Measurements from ENCODE around the gene ATP8A1. TPM values are rescaled to one million over a fixed set of nuclear protein-coding genes. Genes with fewer than 3 reads are reported as not detected.

Gene ATP8A1
- total RNA-seq, 4 donors from 2014 or later: 10.5 to 37.0 (median 16.4) TPM

DNA sequence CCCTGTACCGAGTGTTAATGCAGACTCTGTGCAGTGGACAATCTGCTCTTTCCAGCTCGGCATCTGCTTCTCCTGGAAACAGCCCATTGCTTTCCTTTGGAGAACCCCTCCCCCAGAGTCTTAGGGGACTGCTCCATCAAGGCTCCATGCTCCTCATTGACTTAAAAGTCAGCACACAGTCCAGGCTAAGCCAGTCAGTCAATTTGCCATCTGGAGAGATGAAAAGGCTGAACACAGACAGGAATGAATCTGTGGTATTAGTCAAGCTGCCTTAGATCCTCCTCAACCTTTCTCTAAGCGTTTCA lies 20.3 kb downstream of the ATP8A1 start:
- ATAC-seq (ENCODE audit: low FRiP score) (no peak), DNase-seq (ENCODE audit: low spot score) (no peak)
- TF ChIP-seq, protein P1, sequence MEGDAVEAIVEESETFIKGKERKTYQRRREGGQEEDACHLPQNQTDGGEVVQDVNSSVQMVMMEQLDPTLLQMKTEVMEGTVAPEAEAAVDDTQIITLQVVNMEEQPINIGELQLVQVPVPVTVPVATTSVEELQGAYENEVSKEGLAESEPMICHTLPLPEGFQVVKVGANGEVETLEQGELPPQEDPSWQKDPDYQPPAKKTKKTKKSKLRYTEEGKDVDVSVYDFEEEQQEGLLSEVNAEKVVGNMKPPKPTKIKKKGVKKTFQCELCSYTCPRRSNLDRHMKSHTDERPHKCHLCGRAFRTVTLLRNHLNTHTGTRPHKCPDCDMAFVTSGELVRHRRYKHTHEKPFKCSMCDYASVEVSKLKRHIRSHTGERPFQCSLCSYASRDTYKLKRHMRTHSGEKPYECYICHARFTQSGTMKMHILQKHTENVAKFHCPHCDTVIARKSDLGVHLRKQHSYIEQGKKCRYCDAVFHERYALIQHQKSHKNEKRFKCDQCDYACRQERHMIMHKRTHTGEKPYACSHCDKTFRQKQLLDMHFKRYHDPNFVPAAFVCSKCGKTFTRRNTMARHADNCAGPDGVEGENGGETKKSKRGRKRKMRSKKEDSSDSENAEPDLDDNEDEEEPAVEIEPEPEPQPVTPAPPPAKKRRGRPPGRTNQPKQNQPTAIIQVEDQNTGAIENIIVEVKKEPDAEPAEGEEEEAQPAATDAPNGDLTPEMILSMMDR (IDR thresholded peaks at IDR 0.05): no peak

DNA sequence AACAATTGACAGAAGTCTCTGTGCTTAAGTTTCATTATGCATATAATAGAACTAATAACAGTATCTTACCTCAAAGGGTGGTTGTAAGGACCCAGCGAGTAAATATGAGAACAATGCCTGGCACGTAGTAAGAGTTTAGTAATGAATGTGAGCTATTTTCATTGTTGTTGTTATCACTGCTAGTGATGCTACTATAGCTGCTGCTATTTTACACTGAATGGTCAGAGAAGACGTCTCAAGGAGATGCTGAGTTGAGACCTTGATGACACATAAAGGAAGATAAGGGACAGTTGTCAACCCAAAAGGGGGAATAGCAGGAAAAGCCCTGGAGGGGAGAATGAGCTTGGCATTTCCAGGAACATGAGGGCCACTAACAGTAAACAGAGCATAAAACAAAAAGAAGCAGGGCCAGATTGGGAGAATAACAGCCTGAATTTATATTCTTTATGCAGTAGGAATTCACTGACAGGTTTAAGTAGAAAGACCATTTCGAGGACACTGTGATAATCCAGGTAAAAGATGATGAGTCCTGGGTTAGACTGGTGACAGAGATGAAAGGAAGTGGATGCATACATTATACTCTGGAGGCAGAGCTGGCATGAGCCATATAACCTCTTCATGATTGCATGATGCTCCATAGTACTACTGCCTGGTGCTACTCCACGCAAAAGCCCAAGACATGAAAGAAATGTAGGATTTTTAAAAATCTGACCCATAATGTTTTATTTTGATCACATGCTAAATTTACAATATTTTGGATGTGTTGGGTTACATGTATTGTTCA lies 23.1 kb downstream of the ATP8A1 start:
- ATAC-seq (ENCODE audit: low FRiP score) (no peak), DNase-seq (ENCODE audit: low spot score) (no peak)
- TF ChIP-seq, protein P1 (IDR thresholded peaks at IDR 0.05): no peak

GRCh38 chr4:42632653-42633382 lies 24.1 kb downstream of the ATP8A1 start:
- TF ChIP-seq, protein P1 (IDR thresholded peaks at IDR 0.05): no peak
- no peak for DNase-seq (ENCODE audit: low spot score)
- ATAC-seq (ENCODE audit: low FRiP score): no peak

DNA sequence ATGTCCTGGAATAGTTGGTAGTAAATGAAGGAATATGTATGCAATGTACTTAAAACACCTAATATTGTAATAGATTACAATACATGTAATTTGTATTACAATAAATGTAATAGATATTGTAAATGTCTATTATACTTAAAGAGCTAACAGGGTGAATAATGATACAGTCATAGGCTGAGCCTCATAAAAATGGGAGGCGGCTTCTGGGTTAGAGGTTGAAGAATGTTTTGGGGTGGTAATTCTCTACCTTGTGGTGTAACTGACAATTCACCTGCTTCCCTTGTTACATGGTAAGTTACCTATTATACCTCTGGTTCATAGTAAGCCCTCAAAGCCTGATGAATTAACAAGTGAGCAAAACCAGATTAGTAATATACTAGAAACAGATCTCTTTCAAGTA lies 26.0 kb downstream of the ATP8A1 start:
- ATAC-seq (ENCODE audit: low FRiP score) (no peak), DNase-seq (ENCODE audit: low spot score) (no peak)
- TF ChIP-seq, protein P1 (IDR thresholded peaks at IDR 0.05): no peak

GRCh38 chr4:42628740-42629139 lies 28.2 kb downstream of the ATP8A1 start:
- DNase-seq (ENCODE audit: low spot score) (no peak), ATAC-seq (ENCODE audit: low FRiP score) (no peak)
- TF ChIP-seq, protein P1 (IDR thresholded peaks at IDR 0.05): no peak

- TF ChIP-seq, protein P1 (IDR thresholded peaks at IDR 0.05): no peak
- DNase-seq (ENCODE audit: low spot score) (no peak), ATAC-seq (ENCODE audit: low FRiP score) (peak; percentile 54)
These were observed 28.8 kb downstream of the ATP8A1 start for GRCh38 chr4:42627885-42628646.
